HL-60 (cell line): Measurements from ENCODE around the gene CHD2.
"Not testable (repeated sequence)": the region's sequence is repeated elsewhere in the genome, so short reads cannot be mapped to it uniquely, and the experiment has no call there.

Experiments used
- DNase-seq, 2 experiments: peaks; one replicate each; pipeline ENCODE4 v3.0.0-alpha.2; 2010 to 2020; ENCODE audit warnings: low read depth in 1 of 2, low spot score in 1 of 2
- H3K27ac ChIP-seq: fragments of 250-450 bp; sonication (Bioruptor Pico); replicated peaks from 2 replicates; pipeline ENCODE4 v1.5.1; 2020; ENCODE audit warnings: mild to moderate bottlenecking, moderate library complexity
- H3K27me3 ChIP-seq: fragments of 250-450 bp; sonication (Bioruptor Pico); 2 replicates; pipeline ENCODE4 v1.5.1; 2021; ENCODE audit warnings: mild to moderate bottlenecking, moderate library complexity; ENCODE audit not compliant: insufficient read depth, poor library complexity, severe bottlenecking
- H3K4me3 ChIP-seq: replicated peaks from 2 replicates; pipeline ENCODE4 v1.5.1; 2011; ENCODE audit warnings: mild to moderate bottlenecking, control low read depth, low read length; ENCODE audit not compliant: insufficient read depth
- CTCF ChIP-seq: IDR thresholded peaks from one replicate; pipeline ENCODE4 v1.5.1; 2011; ENCODE audit warnings: low read length, control low read depth, inconsistent platforms; ENCODE audit not compliant: insufficient read depth
- GABPA ChIP-seq: IDR thresholded peaks from 2 replicates; pipeline ENCODE4 v1.6.1; 2012; ENCODE audit warnings: low read depth
- POLR2AphosphoS5 ChIP-seq: IDR thresholded peaks from 2 replicates; pipeline ENCODE4 v1.6.1; 2012; ENCODE audit warnings: low read depth
- REST ChIP-seq: IDR thresholded peaks from 2 replicates; pipeline ENCODE4 v1.6.1; 2012; ENCODE audit warnings: low read depth; ENCODE audit not compliant: insufficient replicate concordance
- SPI1 ChIP-seq: IDR thresholded peaks from 2 replicates; pipeline ENCODE4 v1.6.1; 2012; ENCODE audit warnings: low read depth, mild to moderate bottlenecking, borderline replicate concordance

CHD2 gene

GRCh38 chr15:93059442-93059841, 159.3 kb downstream of the CHD2 start:
- Histone ChIP-seq H3K27ac (no peak overlapping the region), H3K4me3 (no peak overlapping the region), H3K27me3 (peaks cover 7% of the 10 kb centered on the region)
- DNase-seq = no peak
- TF ChIP-seq CTCF (no peak), REST (no peak), POLR2AphosphoS5 (no peak), GABPA (no peak), SPI1 (no peak)

GRCh38 chr15:93060336-93061248, 160.5 kb downstream of the CHD2 start:
- peaks cover 7% of the 10 kb centered on the region for H3K27me3 ChIP-seq
- no peak overlapping the region for H3K27ac ChIP-seq
- H3K4me3 ChIP-seq = no peak overlapping the region
- TF ChIP-seq POLR2AphosphoS5 (no peak), CTCF (no peak), SPI1 (no peak), GABPA (no peak), REST (no peak)
- no peak for DNase-seq

- DNase-seq, H3K27ac ChIP-seq, H3K4me3 ChIP-seq, H3K27me3 ChIP-seq: not testable (repeated sequence)
These were observed 162.6 kb downstream of the CHD2 start for GRCh38 chr15:93062628-93063261.

GRCh38 chr15:93063262-93063671, 163.1 kb downstream of the CHD2 start:
- DNase-seq = no peak
- Histone ChIP-seq H3K27me3 (peaks cover 8% of the 10 kb centered on the region), H3K4me3 (no peak overlapping the region), H3K27ac (no peak overlapping the region)
- TF ChIP-seq SPI1 (no peak), POLR2AphosphoS5 (no peak), GABPA (no peak), CTCF (no peak), REST (no peak)
